HepG2 (cell line): ENCODE results near the gene LIPA. TPM values are rescaled to one million over a fixed set of nuclear protein-coding genes. Genes with fewer than 3 reads are reported as not detected.

Source experiments
- ATAC-seq: fragments of 200-7000 bp; cut with Tn5 transposase; 3 replicates; pipeline ENCODE4 v1.9.1; 2020; ENCODE audit warnings: mild to moderate bottlenecking, moderate library complexity
- BruUV-seq: library from RNA; stranded (reverse); fragments of 400-500 nt; replicated peaks from 2 replicates; lab custom pipeline; 2021; lab: Mats Ljungman, UMichigan
- CTCF ChIA-PET: fragments of 300-600 bp; formaldehyde crosslinking; extraction: SDS; loops from one replicate; lab custom pipeline; 2021; ENCODE audit warnings: low total read pairs, inconsistent platforms, low intra/inter-chr PET ratio; lab: Yijun Ruan, JAX
- POLR2A ChIA-PET: fragments of 350-600 bp; sonication (Branson Sonifier 250); formaldehyde crosslinking; loops from one replicate; lab custom pipeline; 2020; ENCODE audit warnings: antibody characterized with exemption, inconsistent platforms; lab: Yijun Ruan, JAX
- DNase-seq: peaks from one replicate; pipeline ENCODE4 v3.0.0-alpha.2; 2015; ENCODE audit warnings: low spot score
- FAIRE-seq: peaks from 3 replicates; lab custom pipeline; 2011; peaks lifted over from hg19 to GRCh38; lab: Jason Lieb, UNC
- H2AFZ ChIP-seq: one replicate; pipeline ENCODE4 v1.6.1; 2011; ENCODE audit warnings: low read length, inconsistent platforms
- H3K27ac ChIP-seq: fragments of 300-600 bp; 3 replicates; pipeline ENCODE4 v1.8.0; 2011; ENCODE audit warnings: mixed run types, mild to moderate bottlenecking, mixed read lengths, low read length, inconsistent platforms; ENCODE audit not compliant: insufficient read depth; ENCODE audit errors: extremely low read length
- H3K27me3 ChIP-seq, 2 experiments: fragments of 200-600 bp in 1 of 2; 2 replicates in 1 of 2; 3 replicates in 1 of 2; pipeline versions ENCODE4 v1.6.0 to v1.8.0; 2011; ENCODE audit warnings: low read length in 2 of 2, mild to moderate bottlenecking in 2 of 2, moderate library complexity in 2 of 2, inconsistent platforms in 1 of 2; ENCODE audit not compliant: insufficient read depth in 2 of 2, control insufficient read depth in 1 of 2
- H3K36me3 ChIP-seq, 2 experiments: fragments of 200-600 bp in 1 of 2; replicated peaks in 1 of 2; 2 replicates in 1 of 2; 3 replicates in 1 of 2; pipeline versions ENCODE4 v1.5.1 to v1.8.0; 2011; ENCODE audit warnings: low read length in 2 of 2, inconsistent platforms in 1 of 2; ENCODE audit not compliant: insufficient read depth in 2 of 2, control insufficient read depth in 1 of 2
- H3K4me1 ChIP-seq: 2 replicates; pipeline ENCODE4 v1.5.1; 2012; ENCODE audit warnings: low read length, inconsistent platforms; ENCODE audit not compliant: insufficient read depth
- H3K4me2 ChIP-seq: 2 replicates; pipeline ENCODE4 v1.6.0; 2011; ENCODE audit warnings: low read depth, low read length, inconsistent platforms
- H3K4me3 ChIP-seq, 3 experiments: fragments of 200-600 bp in 1 of 3; sonication (generic), shearing (Covaris generic) in 1 of 3; replicated peaks in 1 of 3; 2 replicates each; pipeline ENCODE4 v1.5.1; 2011 to 2016; ENCODE audit warnings: low read length in 3 of 3, inconsistent platforms in 2 of 3, low read depth in 2 of 3, mild to moderate bottlenecking in 2 of 3, control low read depth in 1 of 3, mixed read lengths in 1 of 3; ENCODE audit not compliant: insufficient read depth in 1 of 3
- H3K79me2 ChIP-seq: one replicate; pipeline ENCODE4 v1.6.1; 2011; ENCODE audit warnings: low read length, inconsistent platforms; ENCODE audit not compliant: insufficient read depth
- H3K9ac ChIP-seq: 2 replicates; pipeline ENCODE4 v1.6.0; 2011; ENCODE audit warnings: mild to moderate bottlenecking, low read depth, low read length, inconsistent platforms; ENCODE audit not compliant: insufficient read depth
- H3K9me3 ChIP-seq: 2 replicates; pipeline ENCODE4 v1.5.1; 2012; ENCODE audit warnings: mild to moderate bottlenecking, low read length
- H4K20me1 ChIP-seq: 2 replicates; pipeline ENCODE4 v1.6.0; 2011; ENCODE audit warnings: inconsistent platforms, mild to moderate bottlenecking, low read length, moderate library complexity; ENCODE audit not compliant: insufficient read depth
- ATF1 ChIP-seq: IDR thresholded peaks from 2 replicates; pipeline ENCODE4 v1.6.1; 2016; ENCODE audit warnings: mild to moderate bottlenecking, control low read depth
- FOXA3 ChIP-seq: IDR thresholded peaks from 2 replicates; pipeline ENCODE4 v1.6.1; 2016; ENCODE audit warnings: missing genetic modification reagents, missing compliant biosample characterization
- FOXC1 ChIP-seq: sonication (generic); formaldehyde crosslinking; IDR thresholded peaks from 2 replicates; pipeline ENCODE4 v1.8.0; 2022; ENCODE audit warnings: mild to moderate bottlenecking, missing genetic modification reagents, borderline replicate concordance
- ZNF207 ChIP-seq: fragments of 450-650 bp; IDR thresholded peaks from 2 replicates; pipeline ENCODE4 v1.6.1; 2016; ENCODE audit warnings: antibody characterized with exemption, borderline replicate concordance
- WGBS: methylation state at CpG from one replicate; pipeline ENCODE4 v1.1.6; 2017; ENCODE audit warnings: low lambda C conversion rate; 5-methylcytosine and 5-hydroxymethylcytosine counted together
- in situ Hi-C: cut with HindIII; loops from 2 replicates; pipeline ENCODE4 v1.10.0; 2017; ENCODE audit warnings: low pct_unique_long_range_greater_than_20kb; ENCODE audit not compliant: extremely low pct_ligation_motif_present
- intact Hi-C: fragments of 100-400 bp; cut with micrococcal nuclease; formaldehyde crosslinking; loops from one replicate; pipeline ENCODE4 v1.10.0; 2022; ENCODE audit not compliant: unreplicated experiment
- polyA plus RNA-seq, 8 experiments: library from polyadenylated mRNA; depleted of rRNA in 3 of 8; stranded (reverse) in 7 of 8; unstranded in 1 of 8; fragments of >200 nt; fragmentation: Illumina TruSeq in 4 of 8; extraction: Trizol in 4 of 8; gene quantifications; 2 replicates each; pipeline versions ENCODE4 v1.2.1 to v1.2.3, GENCODE V29; 2011 to 2016; ENCODE audit warnings: low read depth in 4 of 8, missing spikeins in 1 of 8, mixed read lengths in 1 of 8; ENCODE audit not compliant: insufficient read depth in 1 of 8
- total RNA-seq, 5 experiments: library from RNA; depleted of rRNA; stranded (reverse); fragments of >200 nt; fragmentation: Illumina TruSeq; extraction: Trizol; gene quantifications; 2 replicates each; pipeline ENCODE4 v1.2.3, GENCODE V29; 2016; ENCODE audit warnings: low read depth in 1 of 5
- TF ChIP-seq, protein P1 (sequence below): sonication (generic); formaldehyde crosslinking; IDR thresholded peaks from 2 replicates; pipeline ENCODE4 v1.5.0; 2020; ENCODE audit warnings: missing genetic modification reagents
- TF ChIP-seq, protein P2 (sequence below): IDR thresholded peaks from 2 replicates; pipeline ENCODE4 v1.6.1; 2018; ENCODE audit warnings: missing genetic modification reagents

LIPA gene
- total and polyA plus RNA-seq, 2 of the 13 experiments (the other 11 are each of a cell fraction or from before 2014, with no cell fraction given) = 57.1 to 79.5 TPM

DNA sequence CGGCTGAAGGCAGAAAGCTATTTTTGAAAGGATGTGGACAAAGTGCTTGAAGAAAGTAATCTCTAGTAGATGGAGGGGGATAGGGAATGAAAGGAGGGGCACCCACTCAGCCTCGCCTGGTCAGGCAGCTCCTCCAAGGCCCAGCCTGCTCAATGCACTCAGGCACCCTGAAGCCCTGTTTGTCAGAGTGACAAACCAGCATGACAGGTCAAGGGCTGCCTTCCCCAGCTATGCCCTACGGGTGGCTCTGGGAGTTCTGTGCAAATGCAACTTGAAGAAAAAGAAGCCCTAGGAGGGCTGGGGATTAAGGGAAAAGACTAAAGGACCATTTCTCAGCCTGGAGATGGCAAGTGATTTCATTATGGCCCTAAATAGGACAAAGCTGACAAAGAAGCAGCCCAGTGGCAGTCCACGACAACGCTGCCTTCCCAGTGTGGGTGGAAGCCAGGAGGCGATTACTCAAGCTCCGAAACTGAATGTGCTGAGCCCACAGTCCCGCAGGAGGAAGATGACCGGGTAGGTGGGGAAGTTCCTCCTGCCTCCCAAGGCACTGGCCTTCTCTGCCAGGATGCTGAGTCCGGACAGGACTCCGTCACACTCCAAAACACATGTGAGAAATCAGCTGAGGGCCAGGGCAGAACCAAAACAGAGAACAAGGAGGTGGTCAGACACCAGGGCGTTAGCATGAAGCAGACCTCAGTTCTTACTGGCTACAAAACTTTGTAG, 16.3 kb downstream of the LIPA start:
- Histone ChIP-seq H4K20me1 (no peaks in the 10 kb centered on the region), H3K4me3 (no peak overlapping the region), H3K79me2 (no peaks in the 10 kb centered on the region), H3K4me1 (no peaks in the 10 kb centered on the region), H2AFZ (no peak overlapping the region), H3K27ac (no peak overlapping the region), H3K36me3 (peaks cover 0 to 21% of the 10 kb centered on the region in 2 experiments; a peak in 2 of 5 replicates), H3K9ac (no peak overlapping the region), H3K4me2 (no peak overlapping the region), H3K9me3 (no peaks in the 10 kb centered on the region), H3K27me3 (no peaks in the 10 kb centered on the region)
- in situ Hi-C loops (no loop called here), intact Hi-C loops (no loop called here)
- DNase-seq (no peak), FAIRE-seq (no peak), ATAC-seq (no peak)
- CTCF ChIA-PET = no interaction called here
- 95% methylated on average over 8 of the region's 12 CpGs for WGBS
- no peak for TF ChIP-seq FOXC1 (CRISPR knock-in tag)
- TF ChIP-seq FOXA3 = no peak
- no peak for TF ChIP-seq ZNF207
- TF ChIP-seq, protein P1, sequence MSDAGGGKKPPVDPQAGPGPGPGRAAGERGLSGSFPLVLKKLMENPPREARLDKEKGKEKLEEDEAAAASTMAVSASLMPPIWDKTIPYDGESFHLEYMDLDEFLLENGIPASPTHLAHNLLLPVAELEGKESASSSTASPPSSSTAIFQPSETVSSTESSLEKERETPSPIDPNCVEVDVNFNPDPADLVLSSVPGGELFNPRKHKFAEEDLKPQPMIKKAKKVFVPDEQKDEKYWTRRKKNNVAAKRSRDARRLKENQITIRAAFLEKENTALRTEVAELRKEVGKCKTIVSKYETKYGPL (CRISPR knock-in tag) = no peak
- POLR2A ChIA-PET = no interaction called here
- no TSS peak for BruUV-seq

DNA sequence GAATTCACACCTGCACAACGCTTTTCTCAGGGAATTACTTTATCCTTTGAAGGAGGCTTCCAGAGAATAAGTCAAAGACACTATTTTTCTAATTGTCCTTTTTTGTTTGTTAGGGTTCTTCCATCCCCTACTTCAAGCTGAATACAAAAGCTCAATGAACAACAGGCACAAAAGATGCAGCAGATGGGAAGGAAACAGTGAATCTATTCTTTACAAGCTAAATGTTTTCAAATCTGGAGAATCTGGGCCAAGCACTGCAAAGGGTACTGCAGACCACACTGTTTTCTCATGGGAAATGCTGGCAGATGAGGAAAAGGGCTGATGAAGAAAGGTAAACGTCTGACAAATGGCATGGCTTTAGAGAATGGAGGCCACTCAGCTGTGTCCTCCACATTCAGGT, 18.5 kb downstream of the LIPA start:
- intact Hi-C loops (no loop called here), in situ Hi-C loops (no loop called here)
- peaks cover 0 to 9% of the 10 kb centered on the region in 2 experiments; a peak in 2 of 5 replicates for H3K36me3 ChIP-seq
- no peaks in the 10 kb centered on the region for H4K20me1 ChIP-seq
- ATAC-seq (no peak), FAIRE-seq (no peak), DNase-seq (no peak)
- no peaks in the 10 kb centered on the region for H3K27me3 ChIP-seq
- WGBS = 93% methylated on average over 2 of the region's 2 CpGs
- H3K9ac ChIP-seq = no peak overlapping the region
- H3K4me1 ChIP-seq = no peaks in the 10 kb centered on the region
- H3K4me2 ChIP-seq = no peak overlapping the region
- no peaks in the 10 kb centered on the region for H3K79me2 ChIP-seq
- no peak overlapping the region for H3K4me3 ChIP-seq
- no peaks in the 10 kb centered on the region for H3K9me3 ChIP-seq
- TF ChIP-seq ATF1 (CRISPR knock-in tag) = no peak
- TF ChIP-seq, protein P2, sequence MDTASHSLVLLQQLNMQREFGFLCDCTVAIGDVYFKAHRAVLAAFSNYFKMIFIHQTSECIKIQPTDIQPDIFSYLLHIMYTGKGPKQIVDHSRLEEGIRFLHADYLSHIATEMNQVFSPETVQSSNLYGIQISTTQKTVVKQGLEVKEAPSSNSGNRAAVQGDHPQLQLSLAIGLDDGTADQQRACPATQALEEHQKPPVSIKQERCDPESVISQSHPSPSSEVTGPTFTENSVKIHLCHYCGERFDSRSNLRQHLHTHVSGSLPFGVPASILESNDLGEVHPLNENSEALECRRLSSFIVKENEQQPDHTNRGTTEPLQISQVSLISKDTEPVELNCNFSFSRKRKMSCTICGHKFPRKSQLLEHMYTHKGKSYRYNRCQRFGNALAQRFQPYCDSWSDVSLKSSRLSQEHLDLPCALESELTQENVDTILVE = no peak
- ChIA-PET CTCF (no interaction called here), POLR2A (no interaction called here)
- no peak overlapping the region for H2AFZ ChIP-seq
- H3K27ac ChIP-seq = no peak overlapping the region
- BruUV-seq = no TSS peak
